GM18867 (cell line): ENCODE measurements around the gene COQ6.
"Not testable (repeated sequence)": the region's sequence is repeated elsewhere in the genome, so short reads cannot be mapped to it uniquely, and the experiment has no call there.

Source experiments
- ATAC-seq: cut with Tn5 transposase; IDR thresholded peaks from one replicate; pipeline ENCODE4 v1.9.1; 2021; ENCODE audit warnings: mild to moderate bottlenecking, moderate library complexity; ENCODE audit not compliant: unreplicated experiment

Gene COQ6

DNA sequence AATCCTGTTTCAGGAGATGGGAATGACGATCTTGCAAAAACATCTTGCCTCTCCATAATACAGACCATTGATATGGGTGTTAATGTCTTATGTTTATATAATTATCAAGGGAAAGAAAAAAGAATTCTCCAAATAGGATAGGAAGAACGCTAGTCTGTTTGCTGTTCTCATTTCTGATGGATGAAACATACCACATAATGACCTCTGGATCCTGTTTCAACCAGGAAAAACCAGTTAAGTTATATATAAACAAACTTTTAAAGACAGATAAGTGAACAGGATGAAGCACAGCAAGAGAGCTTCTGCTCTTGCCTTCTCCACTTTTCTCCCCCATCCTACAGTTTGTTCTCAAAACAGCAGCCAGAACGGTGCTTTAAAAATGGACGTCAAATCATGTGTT is 27.8 kb downstream of the COQ6 start:
- no peak for ATAC-seq

DNA sequence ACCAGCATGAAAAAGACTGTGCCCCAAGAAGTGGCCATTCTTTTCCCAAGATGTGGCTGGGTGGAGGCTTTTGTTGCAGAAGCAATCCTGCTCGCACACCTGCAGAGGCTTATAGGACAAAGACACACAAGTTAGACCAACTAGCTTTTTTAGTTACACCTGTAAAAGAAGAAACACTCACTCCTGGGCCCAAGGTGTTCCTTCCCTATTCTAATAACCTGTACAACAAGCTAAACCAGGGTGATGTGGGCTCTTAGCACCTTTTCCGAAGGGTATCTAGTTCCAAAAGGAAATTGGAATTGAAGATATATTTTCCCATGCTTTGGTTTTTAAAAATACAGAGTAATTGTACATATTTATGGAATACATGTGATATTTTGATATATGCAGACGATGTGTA is 38.0 kb downstream of the COQ6 start:
- ATAC-seq, result no peak

DNA sequence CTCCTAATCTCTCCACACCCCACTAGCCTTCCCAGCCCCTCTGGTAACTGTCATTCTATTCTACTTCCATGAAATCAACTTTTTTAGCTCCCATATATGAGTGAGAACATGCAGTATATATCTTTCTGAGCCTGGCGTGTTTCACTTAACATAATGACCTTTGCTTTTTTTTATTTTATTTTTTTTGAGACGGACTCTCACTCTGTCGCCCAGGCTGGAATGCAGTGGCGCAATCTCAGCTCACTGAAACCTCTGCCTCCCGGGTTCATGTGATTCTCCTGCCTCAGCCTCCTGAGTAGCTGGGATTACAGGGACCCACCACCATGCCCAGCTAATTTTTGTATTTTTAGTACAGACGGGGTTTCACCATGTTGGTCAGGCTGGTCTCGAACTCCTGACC is 38.6 kb downstream of the COQ6 start:
- ATAC-seq, result not testable (repeated sequence)

DNA sequence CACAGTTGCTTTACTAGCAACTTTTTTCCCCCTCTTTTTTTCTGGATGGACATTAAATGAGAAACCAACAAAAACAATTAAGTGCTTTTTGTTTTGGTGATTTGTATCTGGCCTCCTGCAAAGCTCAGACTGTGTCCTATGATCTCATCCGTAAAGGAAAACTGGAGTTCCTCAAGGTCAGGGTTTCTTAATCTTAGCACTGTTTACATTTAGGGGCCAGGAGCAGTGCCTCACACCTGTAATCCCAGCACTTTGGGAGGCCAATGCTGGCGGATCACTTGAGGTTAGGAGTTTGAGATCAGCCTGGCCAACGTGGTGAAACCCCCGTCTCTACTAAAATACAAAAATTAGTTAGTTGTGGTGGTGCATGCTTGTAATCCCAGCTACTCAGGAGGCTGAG is 41.0 kb downstream of the COQ6 start:
- ATAC-seq, result no peak

DNA sequence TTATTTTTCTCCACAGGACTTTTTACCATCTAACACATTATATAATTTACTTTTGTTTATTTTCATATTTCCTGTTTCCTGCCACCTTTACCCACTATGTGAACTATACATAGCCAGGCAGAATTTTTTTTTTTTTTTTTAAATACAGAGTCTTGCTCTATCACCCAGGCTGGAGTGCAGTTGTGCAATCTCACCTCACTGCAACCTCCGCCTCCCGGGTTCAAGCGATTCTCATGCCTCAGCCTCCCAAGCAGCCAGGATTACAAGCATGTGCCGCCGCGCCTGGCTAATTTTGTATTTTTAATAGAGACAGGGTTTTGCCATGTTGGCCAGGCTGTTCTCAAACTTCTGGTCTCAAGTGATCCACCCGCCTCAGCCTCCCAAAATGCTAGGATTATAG is 44.8 kb downstream of the COQ6 start:
- not testable (repeated sequence) for ATAC-seq

DNA sequence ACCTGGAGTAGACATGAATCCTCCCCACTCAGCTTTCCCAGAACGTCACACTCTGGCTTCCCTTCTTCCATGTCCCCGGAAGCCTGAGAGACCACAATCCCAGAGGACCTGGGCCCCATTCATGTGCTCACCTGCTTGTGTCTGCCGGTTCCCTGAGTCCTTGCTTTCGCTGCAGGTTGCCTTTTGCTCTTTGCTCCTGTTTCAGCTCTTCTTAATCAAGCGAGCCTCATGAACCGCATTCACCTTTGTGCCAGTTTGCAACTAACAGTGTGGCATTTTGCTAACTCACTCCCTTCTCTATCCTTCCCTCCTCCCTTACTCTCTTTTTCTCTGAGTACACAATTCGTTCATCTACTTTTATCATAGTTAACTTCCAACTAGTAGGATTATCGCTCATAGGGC is 45.9 kb downstream of the COQ6 start:
- no peak for ATAC-seq

DNA sequence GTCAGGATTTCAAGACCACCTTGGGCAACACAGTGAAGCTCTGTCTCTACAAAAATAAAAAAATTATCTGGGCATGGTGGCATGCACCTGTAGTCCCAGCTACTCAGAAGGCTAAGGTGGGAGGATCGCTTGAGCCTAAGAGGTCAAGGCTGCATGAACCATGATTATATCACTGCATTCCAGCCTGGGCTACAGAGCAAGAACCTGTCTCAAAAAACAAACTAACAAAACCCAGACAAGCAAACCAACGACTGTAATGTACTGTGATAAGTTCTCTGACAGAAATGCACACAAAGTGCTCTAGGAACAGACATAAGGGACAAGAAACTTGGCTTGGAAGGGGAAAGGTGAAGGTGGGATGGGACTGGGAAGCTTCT is 46.6 kb downstream of the COQ6 start:
- ATAC-seq, result no peak

DNA sequence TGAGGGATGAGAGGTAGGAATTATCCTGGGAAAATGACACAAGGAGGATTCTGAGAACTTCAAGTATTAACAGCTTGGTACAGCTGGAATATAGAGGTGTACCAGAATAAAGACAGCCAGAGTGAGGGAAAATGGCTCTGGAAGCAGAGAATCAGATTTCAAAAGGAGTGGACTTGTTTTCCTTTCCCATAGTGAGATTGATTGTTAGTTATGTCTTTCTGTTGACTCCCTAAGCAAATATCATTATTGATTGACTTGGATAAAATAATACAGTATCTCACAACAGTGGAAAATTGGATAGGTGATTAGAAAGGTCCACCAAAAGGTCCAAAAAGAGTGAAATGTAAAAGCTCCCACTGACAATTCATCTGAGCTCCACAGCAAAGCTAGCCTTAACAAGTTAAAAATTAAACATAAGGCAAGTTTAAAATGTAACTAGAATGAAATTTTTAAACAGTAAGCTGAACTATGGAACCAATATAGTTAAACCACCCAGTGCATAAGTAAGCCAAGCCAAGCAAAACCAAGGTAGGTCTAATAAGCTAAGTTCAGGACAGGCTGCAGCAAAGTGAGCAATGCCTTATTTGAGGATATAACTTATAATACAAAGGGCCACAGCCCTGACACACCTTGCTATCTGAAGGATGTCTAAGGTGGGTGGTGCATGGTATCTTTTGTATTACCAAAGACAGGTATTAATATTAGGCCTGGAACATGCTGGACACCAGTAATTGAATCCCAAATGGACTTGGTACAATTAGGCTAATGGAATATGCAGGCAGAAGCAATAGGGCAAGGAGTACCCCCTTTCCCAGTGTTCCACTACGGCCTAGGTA is 47.2 kb downstream of the COQ6 start:
- no peak for ATAC-seq

DNA sequence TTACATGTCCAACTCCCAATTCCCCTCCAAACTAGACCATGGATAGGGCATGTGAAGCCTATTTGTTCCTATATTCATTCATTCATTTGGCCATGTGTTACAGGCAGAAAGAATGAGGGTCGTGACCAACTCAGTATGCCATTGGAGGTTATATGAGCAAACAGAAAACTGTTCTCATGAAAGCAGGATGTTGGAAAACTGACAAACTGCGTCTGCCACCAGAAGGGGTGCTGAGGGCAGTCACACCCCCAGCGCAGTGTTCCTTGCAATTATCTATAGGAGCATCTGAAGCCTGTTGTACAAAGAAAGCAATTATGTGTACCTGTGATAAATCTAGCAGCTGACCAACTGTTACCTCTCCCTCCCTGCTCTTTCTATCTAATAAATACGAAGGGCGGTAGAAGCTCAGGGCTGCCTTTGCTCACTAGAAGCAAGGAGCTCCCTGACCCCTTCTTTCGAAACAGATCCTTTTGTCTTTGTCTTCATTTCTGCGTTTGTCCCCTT is 47.9 kb downstream of the COQ6 start:
- ATAC-seq, result no peak

DNA sequence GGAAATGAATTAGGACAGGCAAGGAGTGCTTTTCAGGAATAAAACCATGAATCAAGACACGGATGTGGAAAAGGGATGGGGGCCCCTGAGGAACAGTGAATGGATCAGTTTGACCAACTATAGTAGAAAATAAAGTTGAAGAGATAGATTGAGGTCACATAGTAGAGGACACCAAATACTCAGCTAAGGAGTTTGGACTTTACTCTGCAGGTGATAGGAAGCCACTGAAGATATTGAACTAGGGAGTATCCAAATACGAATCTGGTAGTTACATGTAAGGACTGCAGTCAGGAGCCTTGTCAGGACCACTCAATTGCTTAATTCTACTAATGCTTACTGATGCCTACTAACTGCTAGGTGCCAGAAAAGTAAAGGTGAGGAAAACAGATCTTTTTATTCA is 48.6 kb downstream of the COQ6 start:
- no peak for ATAC-seq

DNA sequence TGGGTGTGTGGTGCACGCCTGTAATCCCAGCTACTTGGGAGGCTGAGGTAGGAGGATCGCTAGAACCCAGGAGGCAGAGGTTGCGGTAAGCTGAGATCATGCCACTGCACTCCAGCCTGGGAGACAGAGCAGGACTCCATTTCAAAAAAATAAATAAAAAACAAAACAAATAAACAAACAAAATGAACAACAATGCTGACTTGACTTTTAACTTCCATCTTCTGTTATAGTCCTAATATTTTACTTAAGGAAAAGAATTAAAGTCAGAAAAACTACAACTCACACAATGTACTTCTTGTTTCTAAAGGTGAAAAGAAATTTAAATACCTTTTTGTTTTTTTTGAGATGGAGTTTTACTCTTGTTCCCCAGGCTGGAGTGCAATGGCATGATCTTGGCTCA is 55.6 kb downstream of the COQ6 start:
- not testable (repeated sequence) for ATAC-seq

DNA sequence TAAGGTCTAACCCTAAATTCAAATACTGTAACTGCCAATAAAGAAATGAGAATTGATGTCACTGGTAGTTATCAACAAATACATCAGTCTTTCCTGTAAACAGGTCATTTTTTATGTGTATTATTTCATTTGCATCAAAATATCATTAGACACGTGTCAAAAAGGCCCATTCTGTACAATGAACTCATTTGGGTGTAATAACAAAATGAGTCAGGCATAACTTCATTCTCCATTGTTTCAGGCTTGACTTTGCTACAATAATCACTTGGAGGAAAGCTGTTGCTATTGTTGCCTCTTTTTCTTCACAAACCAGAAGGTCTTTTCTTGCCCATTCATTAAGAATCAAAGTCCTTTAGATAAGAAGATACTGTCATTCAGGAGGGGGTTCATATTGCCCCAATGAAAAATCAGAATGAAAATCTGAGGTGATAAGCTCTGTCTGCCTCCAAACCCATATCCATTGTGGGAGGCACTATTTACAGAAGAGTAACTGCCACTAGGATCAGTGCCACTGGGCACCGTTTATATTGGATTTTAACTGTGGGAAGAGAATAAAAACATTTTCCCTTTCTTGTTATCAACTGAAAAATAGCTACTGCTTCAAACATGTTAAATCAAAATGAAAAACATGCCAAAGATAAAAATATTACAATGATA is 58.9 kb downstream of the COQ6 start:
- no peak for ATAC-seq
